Ramos (cell line): ENCODE measurements around the gene AP3S2.
"Not testable (repeated sequence)": the region's sequence is repeated elsewhere in the genome, so short reads cannot be mapped to it uniquely, and the experiment has no call there.

Experiments used
- in situ Hi-C: fragments of 300-500 bp; cut with MboI; formaldehyde crosslinking; loops from one replicate; pipeline ENCODE4 v1.14.3; 2022; ENCODE audit warnings: low sequenced_read_pairs; ENCODE audit not compliant: unreplicated experiment

The AP3S2 gene

GRCh38 chr15:89904519-89904918 is 10.7 kb upstream of the AP3S2 start:
- in situ Hi-C loops = loop anchor here (5.0 kb wide), 1 partner anchor 168 kb away; no protein-coding TSS in a partner anchor

- in situ Hi-C loops = loop anchor here (5.0 kb wide), 1 partner anchor 169 kb away; no protein-coding TSS in a partner anchor
Observed at GRCh38 chr15:89903858-89904130, 10.0 kb upstream of the AP3S2 start.

GRCh38 chr15:89903015-89903857 is 9.4 kb upstream of the AP3S2 start:
- in situ Hi-C loops = loop anchor here (5.0 kb wide), 1 partner anchor 169 kb away; no protein-coding TSS in a partner anchor

GRCh38 chr15:89900849-89901248 is 7.1 kb upstream of the AP3S2 start:
- in situ Hi-C loops = loop anchor here (5.0 kb wide), 1 partner anchor 171 kb away; no protein-coding TSS in a partner anchor

GRCh38 chr15:89899951-89900567 is 6.3 kb upstream of the AP3S2 start:
- in situ Hi-C loops = loop anchor here (5.0 kb wide), 1 partner anchor 172 kb away; no protein-coding TSS in a partner anchor

- in situ Hi-C loops = no loop called here
Observed at GRCh38 chr15:89899295-89899945, 5.6 kb upstream of the AP3S2 start.

GRCh38 chr15:89898614-89899294 is 5.0 kb upstream of the AP3S2 start:
- in situ Hi-C loops = no loop called here

- in situ Hi-C loops = no loop called here
Observed at GRCh38 chr15:89898146-89898545, 4.4 kb upstream of the AP3S2 start.

GRCh38 chr15:89893027-89893426 is 767 bp downstream of the AP3S2 start:
- in situ Hi-C loops = loop anchor here (5.0 kb wide), 1 partner anchor 199 kb away; no protein-coding TSS in a partner anchor

- in situ Hi-C loops = no loop called here
Observed at GRCh38 chr15:89888214-89888804, 5.5 kb downstream of the AP3S2 start.

GRCh38 chr15:89885611-89886010 is 8.2 kb downstream of the AP3S2 start:
- in situ Hi-C loops = no loop called here

GRCh38 chr15:89885179-89885578 is 8.6 kb downstream of the AP3S2 start:
- in situ Hi-C loops = not testable (repeated sequence)

GRCh38 chr15:89883518-89883917 is 10.3 kb downstream of the AP3S2 start:
- in situ Hi-C loops = no loop called here

GRCh38 chr15:89880727-89881126 is 13.1 kb downstream of the AP3S2 start:
- in situ Hi-C loops = no loop called here

GRCh38 chr15:89878323-89878722 is 15.5 kb downstream of the AP3S2 start:
- in situ Hi-C loops = loop anchor here (5.0 kb wide), 1 partner anchor 121 kb away; no protein-coding TSS in a partner anchor

GRCh38 chr15:89877083-89877425 is 16.7 kb downstream of the AP3S2 start:
- in situ Hi-C loops = loop anchor here (5.0 kb wide), 1 partner anchor 120 kb away; no protein-coding TSS in a partner anchor

GRCh38 chr15:89876396-89877082 is 17.3 kb downstream of the AP3S2 start:
- in situ Hi-C loops = loop anchor here (5.0 kb wide), 1 partner anchor 119 kb away; no protein-coding TSS in a partner anchor

GRCh38 chr15:89875741-89876140 is 18.1 kb downstream of the AP3S2 start:
- in situ Hi-C loops = loop anchor here (5.0 kb wide), 1 partner anchor 118 kb away; no protein-coding TSS in a partner anchor

- in situ Hi-C loops = loop anchor here (5.0 kb wide), 1 partner anchor 118 kb away; no protein-coding TSS in a partner anchor
Observed at GRCh38 chr15:89874926-89875564, 18.7 kb downstream of the AP3S2 start.
